Stimulated activated CD4-positive, alpha-beta T cell treated with anti-CD3 and anti-CD28 coated beads, Interleukin-2, amount 100 ng/mL, for 48 hours (primary cell): Measurements from ENCODE around the gene TNFRSF1A.

Experiments
- DNase-seq, 2 donors: peaks; one replicate each; pipeline ENCODE4 v3.0.0-alpha.2; 2020

Gene TNFRSF1A

GRCh38 chr12:6374028-6374785 lies 32.3 kb upstream of the TNFRSF1A start:
- no peak for DNase-seq

DNA sequence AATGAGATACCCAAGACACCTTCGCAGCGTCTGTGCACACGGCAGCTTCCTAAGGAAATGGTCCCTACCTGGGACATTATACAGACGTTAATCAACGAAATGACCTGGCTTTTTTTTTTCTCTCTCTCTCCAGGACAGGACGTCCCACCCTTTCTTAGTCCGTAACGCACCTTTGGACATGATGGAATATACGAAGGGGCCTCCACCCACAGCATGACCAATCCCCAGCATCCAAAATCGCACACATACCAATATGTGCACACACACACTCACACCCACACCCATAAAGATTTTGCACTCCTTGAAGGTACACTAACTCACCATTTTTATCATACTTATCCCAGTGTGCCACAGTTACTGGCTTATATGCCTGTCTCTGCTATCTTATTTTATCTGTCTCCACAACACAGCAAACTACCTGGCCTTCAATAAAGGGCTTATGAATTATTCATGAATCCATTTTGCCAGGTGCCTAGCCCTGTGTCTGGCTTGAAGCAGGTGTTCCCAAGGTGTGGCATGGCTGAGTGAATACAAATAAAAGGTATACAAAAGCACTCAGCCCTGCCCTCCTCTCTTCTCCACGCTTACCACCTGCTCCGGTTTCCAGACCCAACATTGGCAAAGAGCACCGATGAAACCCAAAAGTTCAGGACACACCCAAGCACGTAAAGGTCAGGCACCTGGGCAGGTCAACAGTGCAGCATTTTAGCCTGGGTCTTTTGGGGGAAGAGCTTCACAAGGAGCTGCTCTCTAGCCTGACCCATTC lies 31.3 kb upstream of the TNFRSF1A start:
- DNase-seq: no peak

- DNase-seq: no peak
These were observed 30.6 kb upstream of the TNFRSF1A start for GRCh38 chr12:6372403-6373003.

DNA sequence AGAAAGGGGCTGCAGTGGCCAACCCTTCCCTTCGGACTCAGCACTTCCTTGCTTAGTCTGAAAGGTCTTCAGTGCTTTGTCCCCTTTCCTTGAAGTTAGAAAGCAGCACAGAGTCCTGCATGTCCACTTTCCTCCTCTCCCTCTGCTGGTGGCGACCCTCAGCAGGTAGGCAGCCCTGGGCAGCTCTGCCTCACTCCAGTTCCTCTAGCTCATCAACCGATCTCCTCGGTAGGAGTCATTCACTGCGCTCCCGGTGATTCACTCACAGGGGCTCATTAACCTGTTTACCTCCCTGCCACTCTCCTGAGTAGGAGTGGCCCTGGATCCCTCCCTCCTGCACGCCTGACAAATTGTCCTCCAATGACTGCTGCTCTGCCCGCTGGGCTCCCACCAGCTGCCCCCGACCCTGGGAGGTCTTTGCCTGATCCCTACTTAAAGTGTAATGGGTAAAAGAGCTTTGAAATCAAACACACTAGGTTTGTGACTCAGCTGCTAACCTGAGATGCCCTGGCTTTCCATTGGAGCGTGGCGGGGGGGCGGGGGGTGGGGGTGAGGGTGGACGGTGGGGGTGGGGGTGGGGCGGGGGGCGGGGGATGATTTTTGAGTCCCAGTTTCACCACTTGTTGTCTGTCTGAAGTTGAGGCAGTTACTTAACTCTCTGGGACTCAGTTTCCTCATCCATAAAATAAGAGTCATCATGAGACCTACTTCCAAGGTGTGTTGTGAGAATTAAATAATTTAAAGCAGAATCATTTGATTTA lies 29.3 kb upstream of the TNFRSF1A start:
- DNase-seq: no peak

- no peak for DNase-seq
These were observed 28.7 kb upstream of the TNFRSF1A start for GRCh38 chr12:6370576-6370935.

GRCh38 chr12:6369916-6370575 lies 28.2 kb upstream of the TNFRSF1A start:
- DNase-seq: no peak

DNA sequence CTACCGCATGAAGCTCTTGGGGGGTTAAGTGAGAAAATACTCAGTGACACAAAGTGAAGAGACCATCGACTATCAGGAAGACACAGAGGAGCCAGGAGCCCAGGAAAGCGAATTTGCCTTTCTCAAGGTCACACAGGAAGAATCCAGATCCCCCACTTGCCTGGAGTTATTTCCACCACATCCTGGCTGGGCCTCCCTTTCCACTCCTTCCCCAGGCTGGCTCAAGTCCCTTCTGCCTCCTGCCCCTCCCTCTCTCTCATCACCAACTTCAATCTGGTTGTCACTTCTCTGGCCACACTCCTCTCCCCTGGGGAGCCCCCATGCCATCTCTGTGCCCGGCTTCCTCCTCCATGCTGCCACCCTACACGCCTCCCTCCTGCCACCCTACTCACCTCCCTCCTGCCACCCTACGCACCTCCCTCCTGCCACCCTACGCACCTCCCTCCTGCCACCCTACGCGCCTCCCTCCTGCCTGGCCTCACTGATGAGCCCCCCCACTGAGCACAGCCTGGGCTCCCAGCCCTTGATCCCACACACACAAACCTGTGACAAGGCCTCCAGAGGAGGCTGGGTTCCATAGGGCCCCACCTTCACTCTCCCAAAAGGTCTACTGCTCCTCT lies 27.1 kb upstream of the TNFRSF1A start:
- DNase-seq: no peak

GRCh38 chr12:6367969-6368892 lies 26.4 kb upstream of the TNFRSF1A start:
- no peak for DNase-seq

GRCh38 chr12:6367065-6367968 lies 25.4 kb upstream of the TNFRSF1A start:
- no peak for DNase-seq

- DNase-seq: no peak
These were observed 22.1 kb upstream of the TNFRSF1A start for GRCh38 chr12:6364044-6364374.

DNA sequence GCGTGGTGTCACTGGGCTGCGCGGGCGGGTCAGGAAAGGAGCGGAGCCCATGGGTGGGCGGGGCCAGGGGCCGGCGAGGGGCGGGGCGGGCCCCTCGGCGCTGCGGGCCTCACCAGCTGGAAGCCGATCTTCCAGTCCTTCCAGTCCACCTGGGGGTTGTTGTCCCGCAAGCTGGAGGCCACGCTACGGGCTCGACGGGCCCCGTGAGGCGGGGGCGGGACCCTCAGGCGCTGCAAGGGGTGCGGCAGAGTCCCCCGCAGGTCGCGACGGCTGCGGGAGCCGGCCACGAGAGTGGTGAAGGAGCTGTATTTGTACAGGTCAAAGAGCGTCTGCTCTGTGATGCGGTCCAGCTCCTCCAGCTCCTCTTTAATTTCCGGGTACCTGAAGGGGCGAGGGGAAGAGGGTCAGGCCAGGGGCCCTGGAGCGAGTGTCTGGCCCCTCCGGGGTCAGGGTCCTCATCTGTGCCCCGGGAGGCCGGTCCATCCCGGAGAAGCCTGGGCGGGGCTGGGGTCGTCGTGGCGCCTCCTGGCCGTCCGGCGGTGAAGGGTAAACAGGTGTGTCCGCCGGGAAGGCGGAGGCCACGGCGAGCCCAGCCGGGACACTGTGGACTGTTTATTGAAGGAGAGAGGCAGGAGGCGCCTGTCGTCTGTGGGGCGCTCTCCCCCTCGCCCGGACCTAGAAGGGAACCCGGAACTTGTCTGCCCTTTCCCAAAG lies 21.6 kb upstream of the TNFRSF1A start:
- peak; percentile 52 to 62 for DNase-seq

- no peak for DNase-seq
These were observed 21.1 kb upstream of the TNFRSF1A start for GRCh38 chr12:6363010-6363329.

- no peak for DNase-seq
These were observed 20.5 kb upstream of the TNFRSF1A start for GRCh38 chr12:6362403-6362802.

GRCh38 chr12:6361834-6362233 lies 20.0 kb upstream of the TNFRSF1A start:
- DNase-seq: no peak

GRCh38 chr12:6360578-6361490 lies 19.0 kb upstream of the TNFRSF1A start:
- no peak for DNase-seq

- DNase-seq: no peak
These were observed 18.2 kb upstream of the TNFRSF1A start for GRCh38 chr12:6360080-6360571.

DNA sequence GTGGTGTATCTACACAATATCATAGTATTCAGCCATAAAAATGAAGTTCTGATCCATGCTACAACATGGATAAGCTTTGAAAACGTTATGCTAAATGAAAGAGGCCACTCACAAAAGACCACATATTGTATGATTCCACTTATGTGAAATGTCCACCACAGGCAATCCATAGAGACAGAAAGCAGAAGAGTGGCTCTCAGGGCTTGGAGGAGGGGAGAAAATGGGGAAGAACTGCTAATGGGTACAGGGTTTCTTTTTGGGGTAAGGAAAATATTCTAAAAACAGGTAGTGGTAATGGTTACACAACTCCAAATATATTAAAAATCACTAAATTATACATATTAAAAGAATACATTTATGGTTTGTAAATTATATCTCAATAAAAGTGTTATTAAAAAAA lies 17.0 kb upstream of the TNFRSF1A start:
- no peak for DNase-seq

GRCh38 chr12:6356374-6356820 lies 14.5 kb upstream of the TNFRSF1A start:
- DNase-seq: no peak
